H1 (cell line): ENCODE results near the gene USE1. TPM values are rescaled to one million over a fixed set of nuclear protein-coding genes. Genes with fewer than 3 reads are reported as not detected.

Experiments
- ASH2L ChIP-seq: fragments of 200-600, 300-600 bp; sonication (generic); IDR thresholded peaks from one replicate; pipeline ENCODE4 v1.7.1; 2017; ENCODE audit warnings: low read length
- BACH1 ChIP-seq: IDR thresholded peaks from 2 replicates; pipeline ENCODE4 v1.6.1; 2012; ENCODE audit warnings: low read length, improper control_type of control experiment
- CTCF ChIP-seq, 3 experiments: IDR thresholded peaks; 1 replicate in 2 of 3; 2 replicates in 1 of 3; pipeline versions ENCODE4 v1.5.1 to v1.6.1; 2011; ENCODE audit warnings: low read length in 3 of 3, mild to moderate bottlenecking in 3 of 3, inconsistent platforms in 2 of 3, low read depth in 1 of 3, moderate library complexity in 1 of 3; ENCODE audit not compliant: insufficient read depth in 1 of 3; ENCODE audit errors: control extremely low read depth in 1 of 3
- HDAC2 ChIP-seq, 2 experiments: fragments of 300-600 bp in 1 of 2; sonication (generic) in 1 of 2; IDR thresholded peaks; 2 replicates each; pipeline ENCODE4 v1.6.1; 2011 to 2012; ENCODE audit warnings: low read depth in 2 of 2, low read length in 2 of 2, mild to moderate bottlenecking in 2 of 2, moderate library complexity in 2 of 2, borderline replicate concordance in 1 of 2, inconsistent platforms in 1 of 2
- MAX ChIP-seq: IDR thresholded peaks from 2 replicates; pipeline ENCODE4 v1.6.1; 2012; ENCODE audit warnings: inconsistent platforms
- POLR2AphosphoS5 ChIP-seq: IDR thresholded peaks from 2 replicates; pipeline ENCODE4 v1.6.1; 2011; ENCODE audit warnings: low read depth, low read length
- RBBP5 ChIP-seq: IDR thresholded peaks from 2 replicates; pipeline ENCODE4 v1.7.1; 2012; ENCODE audit warnings: low read depth, mild to moderate bottlenecking, inconsistent platforms, low read length, moderate library complexity, borderline replicate concordance
- SIX5 ChIP-seq: IDR thresholded peaks from 2 replicates; pipeline ENCODE4 v1.6.1; 2011; ENCODE audit warnings: mild to moderate bottlenecking, low read depth, low read length
- SP4 ChIP-seq: IDR thresholded peaks from 2 replicates; pipeline ENCODE4 v1.6.1; 2012; ENCODE audit warnings: low read length, inconsistent platforms
- TAF7 ChIP-seq: optimal IDR thresholded peaks from 2 replicates; pipeline ENCODE3; 2011; ENCODE audit warnings: low read depth, mild to moderate bottlenecking, inconsistent platforms, low read length, moderate library complexity, borderline replicate concordance
- TBP ChIP-seq: IDR thresholded peaks from 2 replicates; pipeline ENCODE4 v1.6.1; 2011; ENCODE audit warnings: low read depth, low read length, improper control_type of control experiment
- TCF12 ChIP-seq: IDR thresholded peaks from 2 replicates; pipeline ENCODE4 v1.6.1; 2011; ENCODE audit warnings: low read depth, mild to moderate bottlenecking, low read length
- YY1 ChIP-seq: IDR thresholded peaks from 2 replicates; pipeline ENCODE4 v1.6.1; 2011; ENCODE audit warnings: low read depth, mild to moderate bottlenecking, low read length
- polyA plus RNA-seq, 7 experiments: library from polyadenylated mRNA; depleted of rRNA in 3 of 7; stranded (reverse) in 5 of 7; unstranded in 2 of 7; fragments of >200 nt in 5 of 7; fragments of 200-250 nt in 2 of 7; gene quantifications; 1 replicate in 5 of 7; 2 replicates in 1 of 7; 4 replicates in 1 of 7; pipeline versions ENCODE4 v1.2.1 to v1.2.3, GENCODE V29; 2011 to 2013; ENCODE audit warnings: missing spikeins in 2 of 7, mixed read lengths in 2 of 7
- total RNA-seq: library from RNA; stranded (reverse); fragmentation: NEBNext Ultra II Directional; extraction: Animal tissue kit (Norgen Biotek cat#: 25700); gene quantifications from 2 replicates; pipeline ENCODE4 v1.2.1, GENCODE V29; 2021

The USE1 gene
- total and polyA plus RNA-seq, 2 of the 8 experiments (the other 6 are each of a cell fraction or from before 2014, with no cell fraction given): 8.7 to 13.9 TPM

- TF ChIP-seq CTCF (IDR thresholded peaks at IDR 0.05; ENCODE audit: control extremely low read depth in 1 of 3, insufficient read depth in 1 of 3, low read depth in 1 of 3, low read length in 3 of 3) (peak; percentile 32 to 51 (median 45)), TAF7 (peak; percentile 43), MAX (no peak), ASH2L (peak; percentile 19), YY1 (peak; percentile 68; the same call in 1 of the 2 replicates), POLR2AphosphoS5 (0 out of 2 replicates have a peak, but pooled peaks have one; percentile 4), SIX5 (no peak), TBP (no peak), HDAC2 (IDR thresholded peaks at IDR 0.05; ENCODE audit: borderline replicate concordance in 1 of 2, low read depth in 2 of 2, low read length in 2 of 2) (peak; percentile 51 to 65; a peak in 2 of 4 replicates), BACH1 (peak; percentile 86), TCF12 (no peak), SP4 (no peak), RBBP5 (0 out of 2 replicates have a peak, but pooled peaks have one; percentile 26)
Observed at GRCh38 chr19:17235300-17235970, 20.3 kb downstream of the USE1 start (continued).
